ENCODE results near the gene SLC30A5.
"Not testable (repeated sequence)": the region's sequence is repeated elsewhere in the genome, so short reads cannot be mapped to it uniquely, and the experiment has no call there.

SLC30A5 gene

GRCh38 chr5:69140827-69141226 lies 47.0 kb downstream of the SLC30A5 start:
- H3K36me3 ChIP-seq, result no peaks in the 10 kb centered on the region
- H3K4me3 ChIP-seq (ENCODE audit: low read depth in 1 of 2, low read length in 1 of 2), result no peak overlapping the region
- no peaks in the 10 kb centered on the region for H3K9me3 ChIP-seq
- no peak overlapping the region for H3K27ac ChIP-seq
- H3K4me1 ChIP-seq (ENCODE audit: control insufficient read depth in 1 of 2, insufficient read depth in 1 of 2, low read depth in 1 of 2, low read length in 1 of 2), result no peaks in the 10 kb centered on the region
- H3K27me3 ChIP-seq, result no peaks in the 10 kb centered on the region
- TF ChIP-seq, protein P1, sequence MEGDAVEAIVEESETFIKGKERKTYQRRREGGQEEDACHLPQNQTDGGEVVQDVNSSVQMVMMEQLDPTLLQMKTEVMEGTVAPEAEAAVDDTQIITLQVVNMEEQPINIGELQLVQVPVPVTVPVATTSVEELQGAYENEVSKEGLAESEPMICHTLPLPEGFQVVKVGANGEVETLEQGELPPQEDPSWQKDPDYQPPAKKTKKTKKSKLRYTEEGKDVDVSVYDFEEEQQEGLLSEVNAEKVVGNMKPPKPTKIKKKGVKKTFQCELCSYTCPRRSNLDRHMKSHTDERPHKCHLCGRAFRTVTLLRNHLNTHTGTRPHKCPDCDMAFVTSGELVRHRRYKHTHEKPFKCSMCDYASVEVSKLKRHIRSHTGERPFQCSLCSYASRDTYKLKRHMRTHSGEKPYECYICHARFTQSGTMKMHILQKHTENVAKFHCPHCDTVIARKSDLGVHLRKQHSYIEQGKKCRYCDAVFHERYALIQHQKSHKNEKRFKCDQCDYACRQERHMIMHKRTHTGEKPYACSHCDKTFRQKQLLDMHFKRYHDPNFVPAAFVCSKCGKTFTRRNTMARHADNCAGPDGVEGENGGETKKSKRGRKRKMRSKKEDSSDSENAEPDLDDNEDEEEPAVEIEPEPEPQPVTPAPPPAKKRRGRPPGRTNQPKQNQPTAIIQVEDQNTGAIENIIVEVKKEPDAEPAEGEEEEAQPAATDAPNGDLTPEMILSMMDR (IDR thresholded peaks at IDR 0.05), result no peak

GRCh38 chr5:69148576-69148975 lies 54.8 kb downstream of the SLC30A5 start:
- not testable (repeated sequence) for H3K36me3 ChIP-seq; H3K27me3 ChIP-seq; H3K9me3 ChIP-seq; H3K4me1 ChIP-seq (ENCODE audit: control insufficient read depth in 1 of 2, insufficient read depth in 1 of 2, low read depth in 1 of 2, low read length in 1 of 2); H3K27ac ChIP-seq; H3K4me3 ChIP-seq (ENCODE audit: low read depth in 1 of 2, low read length in 1 of 2)

DNA sequence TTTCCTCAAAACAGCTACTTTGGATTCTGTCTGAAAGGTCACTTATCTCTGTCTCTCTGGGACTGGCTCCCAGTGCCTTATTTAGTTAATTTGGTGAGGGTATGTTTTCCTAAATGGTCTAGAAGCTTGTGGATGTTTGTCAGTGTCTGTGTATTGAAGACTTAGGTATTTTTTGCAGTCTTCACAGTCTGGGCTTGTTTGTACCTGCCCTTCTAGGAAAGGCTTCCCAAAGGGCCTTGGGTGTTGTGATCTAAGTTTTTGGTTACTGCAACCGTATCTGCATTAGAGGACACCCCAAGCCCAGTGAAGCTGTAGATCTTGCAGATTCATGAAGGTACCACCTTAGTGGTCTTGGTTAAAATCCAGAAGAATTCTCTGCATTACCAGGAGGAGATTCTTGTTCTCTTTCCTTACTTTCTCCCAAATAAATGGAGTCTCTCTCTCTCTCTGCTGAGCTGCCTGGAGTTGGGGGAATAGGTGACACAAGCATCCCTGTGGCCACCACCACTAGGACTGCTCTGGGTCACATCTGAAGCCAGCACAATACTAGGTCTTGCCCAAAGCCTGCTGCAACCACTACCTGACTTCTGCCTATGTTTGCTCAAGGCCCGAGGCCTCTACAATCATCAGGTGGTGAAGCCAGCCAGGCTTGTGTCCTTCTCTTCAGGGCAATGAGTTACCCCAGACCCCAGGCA lies 55.3 kb downstream of the SLC30A5 start:
- TF ChIP-seq, protein P1 (IDR thresholded peaks at IDR 0.05), result no peak
- H3K4me3 ChIP-seq (ENCODE audit: low read depth in 1 of 2, low read length in 1 of 2), result no peak overlapping the region
- no peak overlapping the region for H3K27ac ChIP-seq
- H3K9me3 ChIP-seq, result no peaks in the 10 kb centered on the region
- H3K36me3 ChIP-seq, result no peaks in the 10 kb centered on the region
- H3K4me1 ChIP-seq (ENCODE audit: control insufficient read depth in 1 of 2, insufficient read depth in 1 of 2, low read depth in 1 of 2, low read length in 1 of 2), result no peaks in the 10 kb centered on the region
- H3K27me3 ChIP-seq, result no peaks in the 10 kb centered on the region

- Histone ChIP-seq H3K9me3 (no peaks in the 10 kb centered on the region), H3K27me3 (no peaks in the 10 kb centered on the region), H3K27ac (no peak overlapping the region), H3K36me3 (no peaks in the 10 kb centered on the region), H3K4me3 (ENCODE audit: low read depth in 1 of 2, low read length in 1 of 2) (no peak overlapping the region), H3K4me1 (ENCODE audit: control insufficient read depth in 1 of 2, insufficient read depth in 1 of 2, low read depth in 1 of 2, low read length in 1 of 2) (no peaks in the 10 kb centered on the region)
- TF ChIP-seq, protein P1 (IDR thresholded peaks at IDR 0.05), result no peak
Measured at GRCh38 chr5:69149676-69150010, 55.8 kb downstream of the SLC30A5 start.

GRCh38 chr5:69152731-69153130 lies 58.9 kb downstream of the SLC30A5 start:
- Histone ChIP-seq H3K9me3 (no peaks in the 10 kb centered on the region), H3K27me3 (no peaks in the 10 kb centered on the region)
- TF ChIP-seq, protein P1 (IDR thresholded peaks at IDR 0.05), result no peak

GRCh38 chr5:69156456-69156855 lies 62.6 kb downstream of the SLC30A5 start:
- no peak overlapping the region for H3K27ac ChIP-seq
- no peaks in the 10 kb centered on the region for H3K36me3 ChIP-seq
- TF ChIP-seq, protein P1 (IDR thresholded peaks at IDR 0.05), result no peak
- H3K9me3 ChIP-seq, result no peaks in the 10 kb centered on the region
- no peak overlapping the region for H3K4me3 ChIP-seq (ENCODE audit: low read depth in 1 of 2, low read length in 1 of 2)
- H3K4me1 ChIP-seq (ENCODE audit: control insufficient read depth in 1 of 2, insufficient read depth in 1 of 2, low read depth in 1 of 2, low read length in 1 of 2), result no peaks in the 10 kb centered on the region
- no peaks in the 10 kb centered on the region for H3K27me3 ChIP-seq

More at GRCh38 chr5:69152731-69153130, 58.9 kb downstream of the SLC30A5 start:
- Histone ChIP-seq H3K36me3 (no peaks in the 10 kb centered on the region), H3K27ac (no peak overlapping the region), H3K4me3 (ENCODE audit: low read depth in 1 of 2, low read length in 1 of 2) (no peak overlapping the region), H3K4me1 (ENCODE audit: control insufficient read depth in 1 of 2, insufficient read depth in 1 of 2, low read depth in 1 of 2, low read length in 1 of 2) (no peaks in the 10 kb centered on the region)
